Measurements from ENCODE around the gene TMEM61. TPM values are rescaled to one million over a fixed set of nuclear protein-coding genes. Genes with fewer than 3 reads are reported as not detected.

Gene TMEM61
- total and polyA plus RNA-seq, 2 of the 8 experiments (the other 6 are each of a cell fraction or from before 2014, with no cell fraction given) = 0.54 to 1.4 TPM

DNA sequence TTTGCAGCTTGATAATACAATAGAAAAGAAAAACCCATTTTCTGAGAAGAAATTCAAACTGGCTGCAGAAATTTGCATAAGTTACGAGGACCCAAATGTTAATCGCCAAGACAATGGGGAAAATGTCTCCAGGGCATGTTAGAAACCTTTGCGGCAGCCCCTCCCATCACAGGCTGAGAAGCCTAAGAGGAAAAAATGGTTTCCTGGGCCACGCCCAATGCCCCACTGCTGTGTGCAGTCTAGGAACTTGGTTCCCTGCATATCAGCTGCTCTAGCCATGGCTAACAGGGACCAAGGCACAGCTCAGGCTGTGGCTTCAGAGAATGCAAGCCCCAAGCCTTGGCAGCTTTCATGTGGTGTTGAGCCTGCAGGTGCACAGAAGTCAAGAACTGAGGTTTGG, 37.5 kb upstream of the TMEM61 start:
- Histone ChIP-seq H2BK12ac (ENCODE audit: low read depth, low read length) (no peak overlapping the region), H4K5ac (ENCODE audit: insufficient read length, low read depth, low read length) (no peak overlapping the region), H2BK15ac (ENCODE audit: low read length) (no peak overlapping the region), H2BK20ac (ENCODE audit: low read length) (no peak overlapping the region), H3K14ac (ENCODE audit: insufficient read length) (no peak overlapping the region), H3K9ac (replicated peaks in 1 of 4; ENCODE audit: extremely low read depth in 1 of 4, low read depth in 3 of 4, low read length in 3 of 4) (no peak overlapping the region), H3K27ac (ENCODE audit: low read depth, low read length) (no peak overlapping the region), H3K4me2 (ENCODE audit: insufficient read depth in 1 of 2, low read depth in 2 of 2, low read length in 2 of 2) (no peak overlapping the region), H3K23me2 (ENCODE audit: low read depth, low read length) (no peaks in the 10 kb centered on the region), H3K36me3 (ENCODE audit: control insufficient read depth in 2 of 4, insufficient read depth in 4 of 4, low read length in 3 of 4) (no peaks in the 10 kb centered on the region), H3K4ac (replicated peaks; ENCODE audit: insufficient read length, low read depth, low read length) (no peak overlapping the region), H3K23ac (ENCODE audit: insufficient read length) (no peak overlapping the region), H4K91ac (replicated peaks; ENCODE audit: insufficient read length, low read length) (no peak overlapping the region), H3K4me1 (replicated peaks in 1 of 4; ENCODE audit: control insufficient read depth in 3 of 4, insufficient read depth in 4 of 4, low read length in 3 of 4) (peaks cover 0 to 4% (median 0%) of the 10 kb centered on the region in 4 experiments; a peak in 2 of 7 replicates), H3K18ac (ENCODE audit: extremely low read depth, low read length) (no peak overlapping the region), H3K9me3 (ENCODE audit: insufficient read depth in 2 of 2, low read depth in 1 of 2, low read length in 1 of 2) (no peaks in the 10 kb centered on the region), H3K27me3 (replicated peaks in 1 of 4; ENCODE audit: control insufficient read depth in 3 of 4, extremely low read depth in 1 of 4, insufficient read depth in 3 of 4, low read length in 3 of 4) (no peaks in the 10 kb centered on the region), H4K8ac (ENCODE audit: extremely low read depth, insufficient read depth, low read length) (no peak overlapping the region), H2AFZ (ENCODE audit: low read length) (no peak overlapping the region), H2AK5ac (ENCODE audit: low read depth, low read length) (no peak overlapping the region), H3K79me1 (ENCODE audit: low read depth, low read length) (no peaks in the 10 kb centered on the region), H2BK5ac (ENCODE audit: low read depth, low read length) (no peak overlapping the region), H3K4me3 (ENCODE audit: extremely low read depth in 1 of 4, insufficient read depth in 2 of 4, low read depth in 3 of 4, low read length in 4 of 4) (no peak overlapping the region), H4K20me1 (replicated peaks in 1 of 2; ENCODE audit: control insufficient read depth in 1 of 2, insufficient read depth in 2 of 2, low read length in 2 of 2) (no peaks in the 10 kb centered on the region), H3K56ac (replicated peaks; ENCODE audit: insufficient read length, low read depth, low read length) (no peak overlapping the region), H2BK120ac (replicated peaks; ENCODE audit: low read depth, low read length) (no peak overlapping the region), H3K79me2 (ENCODE audit: control insufficient read depth in 1 of 2, insufficient read depth in 2 of 2, low read length in 2 of 2) (no peaks in the 10 kb centered on the region)
- no peak for DNase-seq (ENCODE audit: low read depth in 1 of 2, low spot score in 2 of 2)
- ChIA-PET CTCF (ENCODE audit: partially characterized antibody) (interaction anchor here (1.0 to 17.5 kb wide), 4 partner anchors 16 to 73 kb away, joined by 3 to 511 read pairs (median 390); partner anchors contain the start of genes BSND and TMEM61), POLR2A (ENCODE audit: partially characterized antibody) (no interaction called here)
- FAIRE-seq = no peak
- 98% methylated on average over 4 of the region's 4 CpGs; no CpG with 5 or more reads in 1 of the 2 experiments for WGBS, 2 experiments (ENCODE audit: extremely low coverage in 1 of 2, insufficient coverage in 1 of 2, insufficient read length in 1 of 2, insufficient replicate concordance in 2 of 2, low coverage in 1 of 2, low lambda C conversion rate in 2 of 2, missing lambda C conversion rate in 1 of 2)
- TF ChIP-seq ASH2L (IDR thresholded peaks at IDR 0.05; ENCODE audit: low read length) (no peak), TCF12 (IDR thresholded peaks at IDR 0.05; ENCODE audit: low read depth, low read length) (no peak), BRCA1 (IDR thresholded peaks at IDR 0.05; ENCODE audit: low read depth, low read length) (no peak), KDM1A (IDR thresholded peaks at IDR 0.05; ENCODE audit: borderline replicate concordance, low read length) (no peak), JUN (IDR thresholded peaks at IDR 0.05; ENCODE audit: low read depth, low read length) (no peak), SP1 (IDR thresholded peaks at IDR 0.05; ENCODE audit: low read depth, low read length) (no peak), MAFK (IDR thresholded peaks at IDR 0.05; ENCODE audit: low read depth, low read length) (no peak), CBX8 (IDR thresholded peaks at IDR 0.05; ENCODE audit: borderline replicate concordance, low read depth, low read length) (no peak), TEAD4 (IDR thresholded peaks at IDR 0.05; ENCODE audit: low read depth, low read length) (no peak), EGR1 (IDR thresholded peaks at IDR 0.05; ENCODE audit: borderline replicate concordance, low read depth, low read length) (no peak), CBX5 (IDR thresholded peaks at IDR 0.05; ENCODE audit: low read depth, low read length) (no peak), CHD1 (IDR thresholded peaks at IDR 0.05; ENCODE audit: low read depth, low read length) (no peak), BACH1 (IDR thresholded peaks at IDR 0.05; ENCODE audit: low read length) (no peak), TAF7 (optimal IDR thresholded peaks at IDR 0.05; ENCODE audit: borderline replicate concordance, low read depth, low read length) (no peak)
- TF ChIP-seq, protein P1, sequence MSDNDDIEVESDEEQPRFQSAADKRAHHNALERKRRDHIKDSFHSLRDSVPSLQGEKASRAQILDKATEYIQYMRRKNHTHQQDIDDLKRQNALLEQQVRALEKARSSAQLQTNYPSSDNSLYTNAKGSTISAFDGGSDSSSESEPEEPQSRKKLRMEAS (IDR thresholded peaks at IDR 0.05) = no peak

All from H1 (cell line).